HCT116 (cell line): ENCODE data around the gene RCL1. TPM values are rescaled to one million over a fixed set of nuclear protein-coding genes. Genes with fewer than 3 reads are reported as not detected.

Source experiments
- ATAC-seq: fragments of 200-7000 bp; cut with Tn5 transposase; 2 replicates; pipeline ENCODE4 v1.9.1; 2020; ENCODE audit warnings: mild to moderate bottlenecking, moderate library complexity
- BruUV-seq: library from RNA; stranded (reverse); fragments of 400-500 nt; replicated peaks from 2 replicates; lab custom pipeline; 2021; lab: Mats Ljungman, UMichigan
- CTCF ChIA-PET: fragments of 300-600 bp; sonication (Branson Sonifier 250); formaldehyde crosslinking; loops from one replicate; lab custom pipeline; 2021; ENCODE audit warnings: antibody characterized with exemption; lab: Charles Lee
- POLR2A ChIA-PET: fragments of 300-600, 350-600 bp; sonication (Branson Sonifier 250); formaldehyde crosslinking; loops from one replicate; lab custom pipeline; 2021; ENCODE audit warnings: antibody characterized with exemption; lab: Charles Lee
- RAD21 ChIA-PET, 2 experiments: fragments of 300-600 bp; sonication (Branson Sonifier 250); formaldehyde crosslinking; loops; one replicate each; lab custom pipeline; 2023; ENCODE audit warnings: low total read pairs in 2 of 2; ENCODE audit not compliant: uncharacterized antibody in 2 of 2, unreplicated experiment in 2 of 2, low non-redundant PET in 1 of 2; lab: Charles Lee
- DNase-seq: peaks from one replicate; pipeline ENCODE4 v3.0.0-alpha.2; 2010; ENCODE audit warnings: low read depth, low spot score
- H2AFZ ChIP-seq: fragments of 200-600 bp; shearing (Covaris generic), sonication (generic); 2 replicates; pipeline ENCODE4 v1.6.1; 2017; ENCODE audit warnings: low read depth, mixed run types, mixed read lengths, antibody characterized with exemption, low read length; ENCODE audit not compliant: poor library complexity, severe bottlenecking
- H3K27ac ChIP-seq: 2 replicates; pipeline ENCODE4 v1.5.1; 2012; ENCODE audit warnings: low read depth, low read length
- H3K27me3 ChIP-seq: fragments of 200-600 bp; sonication (generic); 2 replicates; pipeline ENCODE4 v1.6.1; 2016; ENCODE audit warnings: mixed run types, low read length, mixed read lengths; ENCODE audit not compliant: insufficient read depth
- H3K36me3 ChIP-seq, 2 experiments: fragments of 200-500 bp in 1 of 2; fragments of 200-600 bp in 1 of 2; sonication (Bioruptor generic) in 1 of 2; sonication (generic) in 1 of 2; 2 replicates each; pipeline versions ENCODE4 v1.5.1 to v1.6.1; 2014 to 2016; ENCODE audit warnings: low read length in 2 of 2, inconsistent platforms in 1 of 2, mixed read lengths in 1 of 2, mixed run types in 1 of 2; ENCODE audit not compliant: insufficient read depth in 2 of 2, control insufficient read depth in 1 of 2
- H3K4me1 ChIP-seq, 2 experiments: fragments of 200-600 bp in 1 of 2; sonication (generic) in 1 of 2; 2 replicates each; pipeline versions ENCODE4 v1.5.1 to v1.6.1; 2012 to 2017; ENCODE audit warnings: low read length in 2 of 2, inconsistent platforms in 1 of 2, mild to moderate bottlenecking in 1 of 2, mixed read lengths in 1 of 2, mixed run types in 1 of 2, moderate library complexity in 1 of 2; ENCODE audit not compliant: insufficient read depth in 2 of 2, control insufficient read depth in 1 of 2
- H3K4me2 ChIP-seq: fragments of 200-600 bp; sonication (generic); 2 replicates; pipeline ENCODE4 v1.6.1; 2017; ENCODE audit warnings: mixed run types, low read length, mixed read lengths
- H3K4me3 ChIP-seq, 2 experiments: fragments of 200-600 bp in 1 of 2; sonication (generic) in 1 of 2; replicated peaks in 1 of 2; 2 replicates each; pipeline ENCODE4 v1.5.1; 2011 to 2016; ENCODE audit warnings: low read length in 2 of 2, control low read depth in 1 of 2, low read depth in 1 of 2, mild to moderate bottlenecking in 1 of 2, mixed read lengths in 1 of 2, mixed run types in 1 of 2
- H3K79me2 ChIP-seq: fragments of 200-600 bp; sonication (generic); 2 replicates; pipeline ENCODE4 v1.6.1; 2017; ENCODE audit warnings: mild to moderate bottlenecking, mixed run types, low read length, moderate library complexity, mixed read lengths; ENCODE audit not compliant: insufficient read depth
- H3K9ac ChIP-seq: fragments of 200-600 bp; sonication (generic); 2 replicates; pipeline ENCODE4 v1.6.1; 2016; ENCODE audit warnings: low read length, mixed read lengths
- H3K9me2 ChIP-seq: fragments of 200-600 bp; sonication (generic), shearing (Covaris generic); 2 replicates; pipeline ENCODE4 v1.6.1; 2017; ENCODE audit warnings: mixed run types, mild to moderate bottlenecking, moderate library complexity; ENCODE audit not compliant: insufficient read depth
- H3K9me3 ChIP-seq, 2 experiments: fragments of 200-500 bp in 1 of 2; fragments of 200-600 bp in 1 of 2; sonication (Bioruptor generic) in 1 of 2; sonication (generic) in 1 of 2; 2 replicates each; pipeline ENCODE4 v1.6.1; 2014 to 2017; ENCODE audit warnings: low read length in 2 of 2, mixed read lengths in 2 of 2, inconsistent platforms in 1 of 2, low read depth in 1 of 2, mild to moderate bottlenecking in 1 of 2, mixed run types in 1 of 2, moderate library complexity in 1 of 2; ENCODE audit not compliant: control insufficient read depth in 1 of 2, insufficient read depth in 1 of 2
- H4K20me1 ChIP-seq: fragments of 200-600 bp; sonication (generic), shearing (Covaris generic); 2 replicates; pipeline ENCODE4 v1.6.1; 2017; ENCODE audit warnings: mixed run types, mild to moderate bottlenecking, moderate library complexity; ENCODE audit not compliant: insufficient read depth
- CBX3 ChIP-seq: IDR thresholded peaks from 2 replicates; pipeline ENCODE4 v1.6.1; 2012; ENCODE audit warnings: low read depth
- ELF1 ChIP-seq: IDR thresholded peaks from 2 replicates; pipeline ENCODE4 v1.6.1; 2012; ENCODE audit warnings: low read depth, borderline replicate concordance
- POLR2AphosphoS5 ChIP-seq: IDR thresholded peaks from 2 replicates; pipeline ENCODE4 v1.6.1; 2011; ENCODE audit warnings: mild to moderate bottlenecking, low read depth, low read length, moderate library complexity
- RAD21 ChIP-seq: IDR thresholded peaks from 2 replicates; pipeline ENCODE4 v1.6.1; 2012; ENCODE audit warnings: low read depth, mild to moderate bottlenecking
- ZFX ChIP-seq: fragments of 450-650 bp; IDR thresholded peaks from 2 replicates; pipeline ENCODE4 v1.6.1; 2017
- intact Hi-C: fragments of 100-400 bp; cut with micrococcal nuclease; formaldehyde crosslinking; loops from 2 replicates; pipeline ENCODE4 v1.10.0; 2022
- total RNA-seq: library from RNA; stranded (reverse); gene quantifications from one replicate; pipeline ENCODE4 v1.2.1, GENCODE V29; 2021; ENCODE audit not compliant: unreplicated experiment
- TF ChIP-seq, protein P1 (sequence below): IDR thresholded peaks from 2 replicates; pipeline ENCODE4 v1.6.1; 2012
- TF ChIP-seq, protein P2 (sequence below): IDR thresholded peaks from 2 replicates; pipeline ENCODE4 v1.6.1; 2012

RCL1 gene
- total RNA-seq, 1 experiment from 2014 or later, result 29.9 TPM

GRCh38 chr9:4857163-4857810, 64.5 kb downstream of the RCL1 start:
- no peak overlapping the region for H3K9ac ChIP-seq

DNA sequence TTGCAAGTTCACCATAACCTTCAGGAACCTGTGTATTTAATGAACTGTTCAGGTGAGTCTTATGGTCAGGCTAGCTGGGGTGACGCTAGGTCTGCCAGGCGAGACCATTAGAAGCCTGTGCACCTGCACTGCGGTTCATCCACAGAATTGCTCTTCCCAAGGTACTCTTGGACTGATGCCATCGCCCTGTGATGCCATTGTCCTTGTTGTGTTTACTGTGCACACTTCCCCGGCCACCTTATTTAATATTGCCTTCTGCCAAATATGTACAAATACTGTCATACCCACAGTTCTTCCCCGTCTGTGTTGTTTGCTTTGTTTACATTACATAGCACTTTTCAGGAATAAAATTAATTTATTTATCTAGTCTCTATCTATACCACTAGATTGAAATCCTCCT, 66.3 kb downstream of the RCL1 start:
- no peak overlapping the region for H3K4me3 ChIP-seq
- H3K9ac ChIP-seq, result no peak overlapping the region
- no peak overlapping the region for H2AFZ ChIP-seq
- H3K79me2 ChIP-seq, result peaks cover 12% of the 10 kb centered on the region; the same call in 1 of the 2 replicates
- H4K20me1 ChIP-seq, result no peaks in the 10 kb centered on the region; the same call in 1 of the 2 replicates
- H3K4me1 ChIP-seq, result peaks cover 0 to 11% of the 10 kb centered on the region in 2 experiments; a peak in 1 of 4 replicates
- H3K9me3 ChIP-seq, result no peaks in the 10 kb centered on the region
- ChIA-PET RAD21 (no interaction called here), CTCF (no interaction called here), POLR2A (no interaction called here)
- intact Hi-C loops, result no loop called here
- ATAC-seq, result no peak
- no TSS peak for BruUV-seq
- no peak overlapping the region for H3K27ac ChIP-seq
- no peaks in the 10 kb centered on the region for H3K9me2 ChIP-seq
- TF ChIP-seq, protein P1, sequence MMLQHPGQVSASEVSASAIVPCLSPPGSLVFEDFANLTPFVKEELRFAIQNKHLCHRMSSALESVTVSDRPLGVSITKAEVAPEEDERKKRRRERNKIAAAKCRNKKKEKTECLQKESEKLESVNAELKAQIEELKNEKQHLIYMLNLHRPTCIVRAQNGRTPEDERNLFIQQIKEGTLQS, result no peak
- TF ChIP-seq ZFX (no peak), ELF1 (no peak), RAD21 (no peak), POLR2AphosphoS5 (no peak), CBX3 (no peak)
- DNase-seq, result no peak
- H3K36me3 ChIP-seq, result peaks cover 3 to 17% of the 10 kb centered on the region in 2 experiments; a peak in 2 of 4 replicates
- no peak overlapping the region for H3K4me2 ChIP-seq
- no peaks in the 10 kb centered on the region for H3K27me3 ChIP-seq

More at GRCh38 chr9:4857163-4857810, 64.5 kb downstream of the RCL1 start:
- no TSS peak for BruUV-seq
- TF ChIP-seq, protein P2, sequence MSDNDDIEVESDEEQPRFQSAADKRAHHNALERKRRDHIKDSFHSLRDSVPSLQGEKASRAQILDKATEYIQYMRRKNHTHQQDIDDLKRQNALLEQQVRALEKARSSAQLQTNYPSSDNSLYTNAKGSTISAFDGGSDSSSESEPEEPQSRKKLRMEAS, result no peak
- RAD21 ChIA-PET, result no interaction called here
- H3K79me2 ChIP-seq, result peaks cover 10% of the 10 kb centered on the region; the same call in 1 of the 2 replicates
- intact Hi-C loops, result no loop called here
- CTCF ChIA-PET, result no interaction called here
- H2AFZ ChIP-seq, result no peak overlapping the region
- no peaks in the 10 kb centered on the region for H3K9me3 ChIP-seq
- no peaks in the 10 kb centered on the region for H3K9me2 ChIP-seq
- H3K27ac ChIP-seq, result no peak overlapping the region
- no peak overlapping the region for H3K4me3 ChIP-seq
- no peak overlapping the region for H3K4me2 ChIP-seq
- POLR2A ChIA-PET, result no interaction called here
- H3K36me3 ChIP-seq, result peaks cover 8 to 21% of the 10 kb centered on the region in 2 experiments; a peak in 3 of 4 replicates
- no peak for ATAC-seq
- H3K4me1 ChIP-seq, result peaks cover 0 to 11% of the 10 kb centered on the region in 2 experiments; a peak in 1 of 4 replicates
- H3K27me3 ChIP-seq, result no peaks in the 10 kb centered on the region
- DNase-seq, result no peak
- H4K20me1 ChIP-seq, result no peaks in the 10 kb centered on the region; the same call in 1 of the 2 replicates
